ENCODE data around the gene OSBP2.
A peak's percentile ranks its signal among the peaks of the same experiment; 100 is the strongest.

Gene OSBP2

DNA sequence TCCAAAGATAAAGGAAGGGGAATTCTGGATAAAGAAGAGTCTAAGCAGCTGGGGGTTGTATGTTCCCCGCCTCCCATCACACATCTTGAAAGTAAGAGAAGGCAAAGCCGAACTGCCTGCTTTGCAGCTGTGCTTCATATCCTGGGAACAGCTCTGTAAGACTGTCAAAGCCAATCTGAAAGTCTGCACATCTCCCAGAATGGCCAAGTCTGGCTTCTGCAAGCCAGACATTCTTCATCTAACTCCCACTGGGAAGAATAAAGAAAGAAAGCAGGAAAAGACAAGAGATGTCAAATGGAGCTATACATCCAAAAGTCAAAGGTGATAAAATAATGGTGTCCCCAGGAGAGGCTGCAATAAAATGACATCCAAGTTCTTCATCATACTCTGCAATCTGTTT lies 258.5 kb downstream of the OSBP2 start:
- no peaks in the 10 kb centered on the region for H3K27me3 ChIP-seq (ENCODE audit: control insufficient read depth in 1 of 2, insufficient read depth in 1 of 2, low read length in 2 of 2)
- H3K36me3 ChIP-seq (ENCODE audit: control insufficient read depth in 1 of 2, insufficient read depth in 2 of 2, low read depth in 1 of 2, low read length in 2 of 2), result peaks cover 19 to 91% of the 10 kb centered on the region in 2 experiments
- no peak overlapping the region for H3K9ac ChIP-seq (ENCODE audit: low read length)
- H3K9me3 ChIP-seq (ENCODE audit: control insufficient read depth, low read length), result no peaks in the 10 kb centered on the region
- no peak overlapping the region for H2AFZ ChIP-seq (ENCODE audit: low read depth, low read length)
- H4K91ac ChIP-seq (ENCODE audit: low read length), result no peak overlapping the region
- H2BK12ac ChIP-seq (ENCODE audit: low read length in 2 of 2), result no peak overlapping the region
- peaks cover 29% of the 10 kb centered on the region for H3K79me1 ChIP-seq (replicated peaks; ENCODE audit: low read length, poor library complexity, severe bottlenecking)
- H3K18ac ChIP-seq (ENCODE audit: low read depth in 1 of 2, low read length in 2 of 2), result no peak overlapping the region
- no peak overlapping the region for H2BK5ac ChIP-seq (ENCODE audit: low read depth, low read length, poor library complexity, severe bottlenecking)
- H3K4ac ChIP-seq (ENCODE audit: low read depth in 1 of 2, low read length in 2 of 2), result no peak overlapping the region
- WGBS, result 100% methylated on average over 2 of the region's 2 CpGs
- H3K4me2 ChIP-seq (ENCODE audit: low read length, poor library complexity, severe bottlenecking), result no peak overlapping the region
- no peak overlapping the region for H4K8ac ChIP-seq (ENCODE audit: low read length)
- H2BK15ac ChIP-seq (ENCODE audit: low read depth, poor library complexity, severe bottlenecking), result no peak overlapping the region
- H2AK5ac ChIP-seq (ENCODE audit: low read length, severe bottlenecking), result no peak overlapping the region
- H3K4me3 ChIP-seq (ENCODE audit: insufficient read depth in 1 of 2, low read depth in 1 of 2, low read length in 2 of 2), result no peak overlapping the region
- no peak overlapping the region for H3K14ac ChIP-seq (ENCODE audit: low read length in 2 of 2)
- no peak overlapping the region for H2BK120ac ChIP-seq (ENCODE audit: low read depth, low read length)
- no peaks in the 10 kb centered on the region for H3K4me1 ChIP-seq (ENCODE audit: control insufficient read depth, insufficient read depth, low read depth, low read length)
- no peak overlapping the region for H3K27ac ChIP-seq (ENCODE audit: low read length, poor library complexity, severe bottlenecking)
- DNase-seq, result no peak
- H3K23ac ChIP-seq (ENCODE audit: low read length in 2 of 2), result no peak overlapping the region

DNA sequence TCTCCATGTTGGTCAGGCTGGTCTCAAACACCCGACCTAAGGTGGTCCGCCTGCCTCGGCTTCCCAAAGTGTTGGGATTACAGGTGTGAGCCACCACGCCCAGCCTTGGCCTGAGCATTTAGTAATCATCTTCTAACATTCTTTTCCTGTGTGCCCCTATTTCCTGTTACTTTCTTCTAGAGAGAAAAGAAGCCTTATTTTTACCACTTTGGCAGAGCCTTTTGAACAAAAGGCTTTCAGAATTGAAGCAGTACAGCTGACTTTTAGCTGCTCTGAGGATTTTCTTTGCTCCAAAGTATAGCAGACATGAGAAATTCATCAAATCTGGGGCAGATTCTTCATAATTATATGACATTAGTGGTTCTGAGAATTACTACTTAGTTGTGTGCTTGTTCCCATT lies 260.5 kb downstream of the OSBP2 start:
- DNase-seq, result no peak
- Histone ChIP-seq H2AFZ (ENCODE audit: low read depth, low read length) (no peak overlapping the region), H3K27ac (ENCODE audit: low read length, poor library complexity, severe bottlenecking) (no peak overlapping the region), H2BK120ac (ENCODE audit: low read depth, low read length) (no peak overlapping the region), H4K91ac (ENCODE audit: low read length) (no peak overlapping the region), H3K4ac (ENCODE audit: low read depth in 1 of 2, low read length in 2 of 2) (no peak overlapping the region), H3K18ac (ENCODE audit: low read depth in 1 of 2, low read length in 2 of 2) (no peak overlapping the region), H2BK12ac (ENCODE audit: low read length in 2 of 2) (no peak overlapping the region), H2BK15ac (ENCODE audit: low read depth, poor library complexity, severe bottlenecking) (no peak overlapping the region), H3K23ac (ENCODE audit: low read length in 2 of 2) (no peak overlapping the region), H4K8ac (ENCODE audit: low read length) (no peak overlapping the region), H3K36me3 (ENCODE audit: control insufficient read depth in 1 of 2, insufficient read depth in 2 of 2, low read depth in 1 of 2, low read length in 2 of 2) (peaks cover 10 to 77% of the 10 kb centered on the region in 2 experiments), H3K79me1 (replicated peaks; ENCODE audit: low read length, poor library complexity, severe bottlenecking) (peaks cover 30% of the 10 kb centered on the region), H2AK5ac (ENCODE audit: low read length, severe bottlenecking) (no peak overlapping the region), H3K4me3 (ENCODE audit: insufficient read depth in 1 of 2, low read depth in 1 of 2, low read length in 2 of 2) (no peak overlapping the region), H3K9ac (ENCODE audit: low read length) (no peak overlapping the region), H3K27me3 (ENCODE audit: control insufficient read depth in 1 of 2, insufficient read depth in 1 of 2, low read length in 2 of 2) (no peaks in the 10 kb centered on the region), H2BK5ac (ENCODE audit: low read depth, low read length, poor library complexity, severe bottlenecking) (no peak overlapping the region), H3K14ac (ENCODE audit: low read length in 2 of 2) (no peak overlapping the region), H3K4me2 (ENCODE audit: low read length, poor library complexity, severe bottlenecking) (no peak overlapping the region), H3K4me1 (ENCODE audit: control insufficient read depth, insufficient read depth, low read depth, low read length) (no peaks in the 10 kb centered on the region), H3K9me3 (ENCODE audit: control insufficient read depth, low read length) (no peaks in the 10 kb centered on the region)
- 88% methylated on average over 4 of the region's 4 CpGs for WGBS

Small RNAs within 50 kb of the gene (small RNA-seq; reads per million reads assigned to genes)
- gene MIR3200 (ENCODE audit: low read depth), result 14.7 reads per million, percentile 84 among the genes with 10 or more reads in this experiment
